Endothelial cell of umbilical vein (primary cell): ENCODE results near the gene MYO1C.

Experiments used
- CTCF ChIP-seq, 2 donors: IDR thresholded peaks; 1 replicate in 1 of 2; 2 replicates in 1 of 2; pipeline ENCODE4 v1.5.1; 2011; ENCODE audit warnings: low read length in 2 of 2, mild to moderate bottlenecking in 2 of 2, moderate library complexity in 2 of 2, control low read depth in 1 of 2, inconsistent platforms in 1 of 2, low read depth in 1 of 2; ENCODE audit not compliant: insufficient read depth in 1 of 2; ENCODE audit errors: extremely low read depth in 1 of 2
- EZH2 ChIP-seq: IDR thresholded peaks from 2 replicates; pipeline ENCODE4 v1.6.1; 2012; ENCODE audit warnings: borderline replicate concordance, low read depth, mild to moderate bottlenecking, moderate library complexity, low read length, inconsistent platforms; ENCODE audit not compliant: severe bottlenecking
- POLR2AphosphoS5 ChIP-seq: IDR thresholded peaks from 2 replicates; pipeline ENCODE4 v1.6.1; 2012; ENCODE audit warnings: low read depth, mild to moderate bottlenecking, control low read depth, low read length, moderate library complexity; ENCODE audit not compliant: insufficient read depth

GRCh38 chr17:1414634-1415033, 77.9 kb downstream of the MYO1C start:
- TF ChIP-seq CTCF (IDR thresholded peaks at IDR 0.05; ENCODE audit: extremely low read depth in 1 of 2, insufficient read depth in 1 of 2, low read depth in 1 of 2, low read length in 2 of 2) (no peak), EZH2 (no peak), POLR2AphosphoS5 (no peak)
